Caki2 (cell line): ENCODE results near the gene DNAH2. TPM values are rescaled to one million over a fixed set of nuclear protein-coding genes. Genes with fewer than 3 reads are reported as not detected.

Source experiments
- DNase-seq: peaks from one replicate; pipeline ENCODE4 v3.0.0-alpha.2; 2015; ENCODE audit warnings: low read depth
- in situ Hi-C: cut with HindIII; loops from 2 replicates; pipeline ENCODE4 v1.10.0; 2016; ENCODE audit warnings: low sequenced_read_pairs, low pct_unique_long_range_greater_than_20kb, mixed read lengths
- total RNA-seq: library from RNA; depleted of rRNA; stranded (reverse); fragments of >200 nt; shearing (Covaris generic); gene quantifications from 2 replicates; pipeline ENCODE4 v1.2.3, GENCODE V29; 2014; ENCODE audit warnings: low replicate concordance

DNAH2 gene
- total RNA-seq, 1 experiment from 2014 or later, result 1.0 TPM

GRCh38 chr17:7697828-7698588 is 19.5 kb upstream of the DNAH2 start:
- in situ Hi-C loops, result no loop called here
- no peak for DNase-seq

- no peak for DNase-seq
- in situ Hi-C loops, result no loop called here
Measured at GRCh38 chr17:7700510-7700909, 17.0 kb upstream of the DNAH2 start.

- DNase-seq, result no peak
- in situ Hi-C loops, result no loop called here
Measured at GRCh38 chr17:7701681-7702080, 15.9 kb upstream of the DNAH2 start.

GRCh38 chr17:7702776-7703175 is 14.8 kb upstream of the DNAH2 start:
- in situ Hi-C loops, result no loop called here
- DNase-seq, result no peak

- in situ Hi-C loops, result no loop called here
- peak; percentile 67 for DNase-seq
Measured at GRCh38 chr17:7703584-7704479, 13.7 kb upstream of the DNAH2 start.

- no peak for DNase-seq
- in situ Hi-C loops, result no loop called here
Measured at GRCh38 chr17:7704601-7705268, 12.8 kb upstream of the DNAH2 start, which contains the start of gene EFNB3. Gene EFNB3 (plus strand): TSS chr17:7705202. CDS start chr17:7705599, 397 bp downstream.

- in situ Hi-C loops, result no loop called here
- DNase-seq, result no peak
Measured at GRCh38 chr17:7705269-7706255, 12.0 kb upstream of the DNAH2 start.

- in situ Hi-C loops, result no loop called here
Measured at GRCh38 chr17:7706631-7707354, 10.8 kb upstream of the DNAH2 start.

GRCh38 chr17:7707446-7707845 is 10.1 kb upstream of the DNAH2 start:
- no peak for DNase-seq
- in situ Hi-C loops, result no loop called here

More at GRCh38 chr17:7706631-7707354, 10.8 kb upstream of the DNAH2 start:
- no peak for DNase-seq

- in situ Hi-C loops, result no loop called here
- DNase-seq, result no peak
Measured at GRCh38 chr17:7707858-7708750, 9.4 kb upstream of the DNAH2 start.

GRCh38 chr17:7709031-7709430 is 8.5 kb upstream of the DNAH2 start:
- DNase-seq, result no peak
- in situ Hi-C loops, result no loop called here

- DNase-seq, result no peak
- in situ Hi-C loops, result no loop called here
Measured at GRCh38 chr17:7710301-7710700, 7.2 kb upstream of the DNAH2 start.

- in situ Hi-C loops, result no loop called here
- no peak for DNase-seq
Measured at GRCh38 chr17:7711051-7711755, 6.3 kb upstream of the DNAH2 start.

GRCh38 chr17:7712111-7712771 is 5.3 kb upstream of the DNAH2 start:
- no peak for DNase-seq
- in situ Hi-C loops, result no loop called here

- in situ Hi-C loops, result no loop called here
- no peak for DNase-seq
Measured at GRCh38 chr17:7713782-7714181, 3.8 kb upstream of the DNAH2 start.
